Measurements from ENCODE around the gene TBC1D5. TPM values are rescaled to one million over a fixed set of nuclear protein-coding genes. Genes with fewer than 3 reads are reported as not detected.
"Not testable (repeated sequence)": the region's sequence is repeated elsewhere in the genome, so short reads cannot be mapped to it uniquely, and the experiment has no call there.

TBC1D5 gene
- total RNA-seq, 1 experiment from 2014 or later = 30.4 TPM

DNA sequence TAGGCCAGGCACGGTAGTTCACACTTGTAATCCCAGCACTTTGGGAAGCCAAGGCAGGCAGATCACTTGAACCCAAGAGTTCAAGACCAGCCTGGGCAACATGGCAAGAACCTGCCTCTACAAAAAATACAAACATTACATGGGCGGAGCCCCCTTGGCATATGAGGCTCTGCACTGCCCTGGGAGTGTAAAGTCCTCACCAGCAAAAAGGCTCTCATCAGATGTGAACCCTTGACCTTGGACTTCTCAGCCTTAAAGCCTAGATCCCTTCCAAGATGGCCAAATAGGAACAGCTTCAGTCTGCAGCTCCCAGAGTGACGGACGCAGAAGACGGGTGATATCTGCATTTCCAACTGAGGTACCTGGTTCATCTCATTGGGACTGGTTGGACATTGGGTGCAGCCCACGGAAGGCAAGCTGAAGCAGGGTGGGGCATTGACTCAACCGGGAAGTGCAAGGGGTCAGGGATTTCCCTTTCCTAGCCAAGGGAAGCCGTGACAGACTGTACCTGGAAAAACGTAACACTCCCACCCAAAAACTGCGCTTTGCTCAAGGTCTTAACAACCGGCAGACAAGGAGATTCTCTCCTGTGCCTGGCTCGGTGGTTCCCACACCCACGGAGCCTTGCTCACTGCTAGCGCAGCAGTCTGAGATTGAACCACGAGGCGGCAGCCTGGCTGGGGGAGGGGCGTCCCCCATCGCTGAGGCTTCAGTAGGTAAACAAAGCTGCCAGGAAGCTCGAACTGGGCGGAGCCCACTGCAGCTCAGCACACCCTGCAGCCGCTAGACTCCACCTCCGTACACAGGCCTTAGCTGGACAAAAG lies 49.4 kb downstream of the TBC1D5 start:
- H3K27ac ChIP-seq (ENCODE audit: low read length); BruUV-seq (replicated peaks); in situ Hi-C loops (cut with HindIII; ENCODE audit: low pct_unique_long_range_greater_than_20kb, low sequenced_read_pairs); DNase-seq (ENCODE audit: low read depth, low spot score); H3K36me3 ChIP-seq (ENCODE audit: control insufficient read depth, insufficient read depth, low read length); CTCF ChIA-PET; POLR2A ChIA-PET; intact Hi-C loops (cut with micrococcal nuclease; ENCODE audit: unreplicated experiment); H3K9me3 ChIP-seq (ENCODE audit: control insufficient read depth, insufficient read depth, low read depth, low read length); H3K4me1 ChIP-seq (ENCODE audit: control insufficient read depth, insufficient read depth, low read length); H3K27me3 ChIP-seq (ENCODE audit: control insufficient read depth, insufficient read depth, low read length): not testable (repeated sequence)
- H3K4me3 ChIP-seq (ENCODE audit: low read depth in 2 of 2, low read length in 2 of 2) = peak overlapping the region; percentile 8 to 37; a peak in 3 of 4 replicates
- ATAC-seq = peak; percentile 79

DNA sequence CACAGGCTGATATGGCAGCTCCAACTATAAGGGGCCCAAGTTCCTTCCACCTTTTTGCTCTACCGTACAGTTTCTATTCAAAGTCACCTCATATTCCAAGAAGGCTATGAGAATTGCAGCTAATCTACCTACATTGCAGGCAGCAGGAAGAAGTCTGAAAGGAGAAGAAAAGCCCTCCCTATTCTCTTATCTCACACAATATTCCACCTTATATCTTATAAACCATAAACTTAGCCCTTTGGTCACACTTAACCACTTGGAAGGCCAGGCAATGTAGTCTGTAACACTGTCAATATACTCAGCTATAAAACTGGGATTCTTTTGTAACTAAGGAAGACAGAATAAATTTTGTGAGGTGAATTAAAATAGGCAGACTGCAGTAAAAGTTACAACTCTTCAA lies 54.9 kb downstream of the TBC1D5 start:
- no peak for DNase-seq (ENCODE audit: low read depth, low spot score)
- TF ChIP-seq TCF7L2 (IDR thresholded peaks at IDR 0.05; ENCODE audit: low read depth, low read length) (no peak), SIN3A (IDR thresholded peaks at IDR 0.05; ENCODE audit: borderline replicate concordance, insufficient read depth, low read depth, low read length) (no peak), POLR2AphosphoS5 (IDR thresholded peaks at IDR 0.05; ENCODE audit: low read depth, low read length) (no peak)
- TF ChIP-seq, protein P1, sequence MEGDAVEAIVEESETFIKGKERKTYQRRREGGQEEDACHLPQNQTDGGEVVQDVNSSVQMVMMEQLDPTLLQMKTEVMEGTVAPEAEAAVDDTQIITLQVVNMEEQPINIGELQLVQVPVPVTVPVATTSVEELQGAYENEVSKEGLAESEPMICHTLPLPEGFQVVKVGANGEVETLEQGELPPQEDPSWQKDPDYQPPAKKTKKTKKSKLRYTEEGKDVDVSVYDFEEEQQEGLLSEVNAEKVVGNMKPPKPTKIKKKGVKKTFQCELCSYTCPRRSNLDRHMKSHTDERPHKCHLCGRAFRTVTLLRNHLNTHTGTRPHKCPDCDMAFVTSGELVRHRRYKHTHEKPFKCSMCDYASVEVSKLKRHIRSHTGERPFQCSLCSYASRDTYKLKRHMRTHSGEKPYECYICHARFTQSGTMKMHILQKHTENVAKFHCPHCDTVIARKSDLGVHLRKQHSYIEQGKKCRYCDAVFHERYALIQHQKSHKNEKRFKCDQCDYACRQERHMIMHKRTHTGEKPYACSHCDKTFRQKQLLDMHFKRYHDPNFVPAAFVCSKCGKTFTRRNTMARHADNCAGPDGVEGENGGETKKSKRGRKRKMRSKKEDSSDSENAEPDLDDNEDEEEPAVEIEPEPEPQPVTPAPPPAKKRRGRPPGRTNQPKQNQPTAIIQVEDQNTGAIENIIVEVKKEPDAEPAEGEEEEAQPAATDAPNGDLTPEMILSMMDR (IDR thresholded peaks at IDR 0.05) = no peak
- TF ChIP-seq, protein P2, sequence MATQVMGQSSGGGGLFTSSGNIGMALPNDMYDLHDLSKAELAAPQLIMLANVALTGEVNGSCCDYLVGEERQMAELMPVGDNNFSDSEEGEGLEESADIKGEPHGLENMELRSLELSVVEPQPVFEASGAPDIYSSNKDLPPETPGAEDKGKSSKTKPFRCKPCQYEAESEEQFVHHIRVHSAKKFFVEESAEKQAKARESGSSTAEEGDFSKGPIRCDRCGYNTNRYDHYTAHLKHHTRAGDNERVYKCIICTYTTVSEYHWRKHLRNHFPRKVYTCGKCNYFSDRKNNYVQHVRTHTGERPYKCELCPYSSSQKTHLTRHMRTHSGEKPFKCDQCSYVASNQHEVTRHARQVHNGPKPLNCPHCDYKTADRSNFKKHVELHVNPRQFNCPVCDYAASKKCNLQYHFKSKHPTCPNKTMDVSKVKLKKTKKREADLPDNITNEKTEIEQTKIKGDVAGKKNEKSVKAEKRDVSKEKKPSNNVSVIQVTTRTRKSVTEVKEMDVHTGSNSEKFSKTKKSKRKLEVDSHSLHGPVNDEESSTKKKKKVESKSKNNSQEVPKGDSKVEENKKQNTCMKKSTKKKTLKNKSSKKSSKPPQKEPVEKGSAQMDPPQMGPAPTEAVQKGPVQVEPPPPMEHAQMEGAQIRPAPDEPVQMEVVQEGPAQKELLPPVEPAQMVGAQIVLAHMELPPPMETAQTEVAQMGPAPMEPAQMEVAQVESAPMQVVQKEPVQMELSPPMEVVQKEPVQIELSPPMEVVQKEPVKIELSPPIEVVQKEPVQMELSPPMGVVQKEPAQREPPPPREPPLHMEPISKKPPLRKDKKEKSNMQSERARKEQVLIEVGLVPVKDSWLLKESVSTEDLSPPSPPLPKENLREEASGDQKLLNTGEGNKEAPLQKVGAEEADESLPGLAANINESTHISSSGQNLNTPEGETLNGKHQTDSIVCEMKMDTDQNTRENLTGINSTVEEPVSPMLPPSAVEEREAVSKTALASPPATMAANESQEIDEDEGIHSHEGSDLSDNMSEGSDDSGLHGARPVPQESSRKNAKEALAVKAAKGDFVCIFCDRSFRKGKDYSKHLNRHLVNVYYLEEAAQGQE (IDR thresholded peaks at IDR 0.05; ENCODE audit: insufficient read depth in 1 of 2, low read depth in 2 of 2, low read length in 1 of 2) = no peak
- H3K36me3 ChIP-seq (ENCODE audit: control insufficient read depth, insufficient read depth, low read length) = no peaks in the 10 kb centered on the region
- ATAC-seq = no peak
- CTCF ChIA-PET = no interaction called here
- no peak overlapping the region for H3K27ac ChIP-seq (ENCODE audit: low read length)
- H3K4me3 ChIP-seq (ENCODE audit: low read depth in 2 of 2, low read length in 2 of 2) = no peak overlapping the region
- BruUV-seq (replicated peaks) = no TSS peak
- in situ Hi-C loops (cut with HindIII; ENCODE audit: low pct_unique_long_range_greater_than_20kb, low sequenced_read_pairs) = no loop called here
- intact Hi-C loops (cut with micrococcal nuclease; ENCODE audit: unreplicated experiment) = no loop called here
- POLR2A ChIA-PET = no interaction called here
- H3K27me3 ChIP-seq (ENCODE audit: control insufficient read depth, insufficient read depth, low read length) = no peaks in the 10 kb centered on the region
- H3K9me3 ChIP-seq (ENCODE audit: control insufficient read depth, insufficient read depth, low read depth, low read length) = no peaks in the 10 kb centered on the region
- no peaks in the 10 kb centered on the region for H3K4me1 ChIP-seq (ENCODE audit: control insufficient read depth, insufficient read depth, low read length)

DNA sequence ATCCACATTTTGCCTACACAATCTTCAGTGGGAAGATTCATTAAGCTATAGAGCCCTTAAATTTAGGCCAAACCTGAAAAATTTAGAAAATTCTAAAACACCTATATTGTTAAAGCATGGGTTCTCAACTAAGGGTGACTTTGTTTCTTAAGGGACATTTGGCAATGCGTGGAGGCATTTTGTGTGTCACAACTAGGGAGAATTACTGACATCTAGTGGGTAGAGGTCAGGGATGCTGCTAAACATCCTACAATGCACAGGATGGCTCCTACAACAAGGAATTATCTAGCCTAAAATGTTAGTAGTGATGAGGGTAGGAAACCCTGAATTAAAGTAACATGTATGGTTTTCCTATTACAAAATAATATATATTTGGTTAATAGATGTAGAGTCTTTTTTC lies 55.8 kb downstream of the TBC1D5 start:
- POLR2A ChIA-PET = no interaction called here
- no peak; the same call in 1 of the 2 replicates for ATAC-seq
- H3K27me3 ChIP-seq (ENCODE audit: control insufficient read depth, insufficient read depth, low read length) = no peaks in the 10 kb centered on the region
- no peak overlapping the region for H3K27ac ChIP-seq (ENCODE audit: low read length)
- CTCF ChIA-PET = no interaction called here
- no peaks in the 10 kb centered on the region for H3K36me3 ChIP-seq (ENCODE audit: control insufficient read depth, insufficient read depth, low read length)
- BruUV-seq (replicated peaks) = no TSS peak
- H3K4me3 ChIP-seq (ENCODE audit: low read depth in 2 of 2, low read length in 2 of 2) = no peak overlapping the region
- no peaks in the 10 kb centered on the region for H3K9me3 ChIP-seq (ENCODE audit: control insufficient read depth, insufficient read depth, low read depth, low read length)
- no peaks in the 10 kb centered on the region for H3K4me1 ChIP-seq (ENCODE audit: control insufficient read depth, insufficient read depth, low read length)
- intact Hi-C loops (cut with micrococcal nuclease; ENCODE audit: unreplicated experiment) = no loop called here
- no peak for TF ChIP-seq SIN3A (IDR thresholded peaks at IDR 0.05; ENCODE audit: borderline replicate concordance, insufficient read depth, low read depth, low read length)
- no peak for TF ChIP-seq POLR2AphosphoS5 (IDR thresholded peaks at IDR 0.05; ENCODE audit: low read depth, low read length)
- TF ChIP-seq, protein P2 (IDR thresholded peaks at IDR 0.05; ENCODE audit: insufficient read depth in 1 of 2, low read depth in 2 of 2, low read length in 1 of 2) = no peak
- TF ChIP-seq, protein P1 (IDR thresholded peaks at IDR 0.05) = peak; percentile 43; the same call in 1 of the 2 replicates
- no peak for TF ChIP-seq TCF7L2 (IDR thresholded peaks at IDR 0.05; ENCODE audit: low read depth, low read length)
- in situ Hi-C loops (cut with HindIII; ENCODE audit: low pct_unique_long_range_greater_than_20kb, low sequenced_read_pairs) = no loop called here
- no peak for DNase-seq (ENCODE audit: low read depth, low spot score)

All from Panc1 (cell line).